Measurements from ENCODE around the gene MGME1. TPM values are rescaled to one million over a fixed set of nuclear protein-coding genes. Genes with fewer than 3 reads are reported as not detected.
"Not testable (repeated sequence)": the region's sequence is repeated elsewhere in the genome, so short reads cannot be mapped to it uniquely, and the experiment has no call there.

MGME1 gene
- polyA plus RNA-seq, 3 donors: 40.1 to 46.0 (median 41.4) TPM

GRCh38 chr20:17953935-17954334, 14.9 kb upstream of the MGME1 start:
- no peak for DNase-seq (ENCODE audit: extremely low read depth in 1 of 11, low read depth in 9 of 11, low spot score in 4 of 11)

GRCh38 chr20:17955302-17955701, 13.5 kb upstream of the MGME1 start:
- no peak for DNase-seq (ENCODE audit: extremely low read depth in 1 of 11, low read depth in 9 of 11, low spot score in 4 of 11)

DNA sequence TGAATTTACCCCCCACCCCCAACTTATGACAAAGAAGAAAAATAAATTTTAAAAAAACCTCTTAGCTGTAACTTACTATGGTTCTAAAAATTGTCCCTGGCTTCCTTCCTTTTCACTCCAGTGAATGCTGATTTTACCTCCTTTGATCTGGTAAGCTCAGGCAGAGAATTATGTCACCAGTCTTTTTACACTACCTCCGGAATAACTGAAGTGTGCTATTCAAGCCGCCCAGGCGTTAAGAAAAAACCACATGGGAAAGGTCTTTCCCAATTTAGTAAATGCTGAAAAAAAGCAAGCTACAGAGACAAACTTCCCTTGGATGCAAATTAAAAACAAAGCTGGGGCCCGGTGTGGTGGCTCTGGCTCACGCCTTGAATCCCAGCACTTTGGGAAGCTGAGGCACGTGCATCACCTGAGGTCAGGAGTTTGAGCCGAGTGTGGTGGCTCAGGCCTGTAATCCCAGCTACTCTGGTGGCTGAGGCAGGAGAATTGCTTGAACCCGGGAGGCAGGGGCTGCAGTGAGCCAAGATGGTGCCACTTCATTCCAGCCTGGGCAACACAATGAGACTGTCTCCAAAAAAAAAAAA, 12.6 kb upstream of the MGME1 start:
- no peak for DNase-seq (ENCODE audit: extremely low read depth in 1 of 11, low read depth in 9 of 11, low spot score in 4 of 11)

DNA sequence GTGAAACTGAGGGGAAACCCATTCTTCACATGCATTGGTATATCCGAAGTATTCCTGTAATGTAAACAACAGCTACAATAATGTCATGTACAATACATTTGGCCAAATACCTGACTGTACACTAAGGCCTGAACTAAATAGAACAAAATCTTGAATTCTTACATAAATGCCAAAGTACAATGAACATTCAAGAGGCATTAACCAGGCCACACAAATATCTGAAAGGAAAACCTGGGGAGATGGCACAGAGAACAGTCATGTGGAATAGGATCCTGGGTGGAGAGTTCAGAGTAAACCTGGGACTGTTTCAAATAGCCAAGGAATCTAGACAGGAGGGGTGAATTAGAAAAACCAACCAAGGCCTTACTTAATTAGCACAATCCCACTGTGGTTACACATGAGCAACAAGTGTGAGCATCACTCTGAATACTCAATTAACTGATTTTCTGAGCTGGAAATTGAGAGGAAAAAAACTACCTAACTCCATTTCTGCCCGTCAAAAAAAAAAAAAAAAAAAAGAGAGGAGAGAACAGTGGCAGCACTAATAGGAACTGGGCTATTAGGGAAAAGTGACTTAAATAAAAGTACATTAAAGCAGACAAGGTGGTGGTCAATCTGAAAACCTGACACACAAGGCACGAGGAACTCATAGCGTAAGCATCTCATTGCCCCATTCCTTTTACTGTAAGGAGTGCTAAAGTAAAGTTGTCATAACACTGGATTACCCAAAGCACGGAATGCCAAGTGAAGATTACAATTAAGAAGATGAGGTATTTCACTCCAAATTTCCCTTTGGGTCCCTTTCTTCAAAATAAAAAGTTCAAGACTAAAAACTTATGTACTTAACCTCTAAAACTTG, 11.1 kb upstream of the MGME1 start:
- DNase-seq (ENCODE audit: extremely low read depth in 1 of 11, low read depth in 9 of 11, low spot score in 4 of 11): no peak

DNA sequence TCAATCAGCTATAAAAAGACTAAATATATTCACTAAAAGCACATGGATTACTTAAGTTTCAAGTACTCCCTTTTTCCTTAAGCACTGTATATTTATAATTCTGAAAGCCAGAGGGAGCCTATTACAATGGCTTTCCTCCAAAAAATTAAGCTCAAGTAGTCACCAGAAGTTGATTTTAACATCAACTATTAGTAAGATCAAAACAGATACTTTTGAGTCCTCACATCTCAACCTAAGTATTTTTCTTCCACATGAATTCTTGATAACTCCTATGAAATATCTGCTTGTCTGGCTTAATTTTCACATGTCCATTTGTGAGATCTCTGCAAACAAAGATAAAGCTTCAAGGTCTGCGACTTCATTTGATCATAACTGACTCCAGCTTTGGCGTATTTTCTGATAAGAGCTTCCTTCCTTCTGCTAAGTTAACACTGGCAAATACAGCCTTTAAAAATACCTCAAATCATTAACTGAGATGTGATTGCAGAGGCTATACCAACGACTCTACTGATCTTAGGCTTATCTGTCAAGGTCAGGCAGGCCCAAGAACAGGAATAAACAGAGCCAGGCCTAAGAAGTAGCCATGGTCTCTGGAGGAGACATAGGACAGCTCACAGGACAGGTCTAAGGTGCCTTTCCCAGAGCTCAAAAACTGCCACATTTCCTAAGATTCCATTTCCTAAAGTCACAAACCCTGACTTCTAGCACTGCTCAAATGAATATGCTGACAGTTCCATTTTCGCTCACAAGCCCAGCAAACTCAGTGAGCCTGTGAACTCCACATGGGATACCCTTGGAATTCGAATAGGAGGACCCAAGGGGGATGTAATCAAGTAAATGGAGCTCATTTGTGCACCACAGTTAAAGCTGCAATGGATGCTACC, 10.2 kb upstream of the MGME1 start:
- DNase-seq (ENCODE audit: extremely low read depth in 1 of 11, low read depth in 9 of 11, low spot score in 4 of 11): no peak

DNA sequence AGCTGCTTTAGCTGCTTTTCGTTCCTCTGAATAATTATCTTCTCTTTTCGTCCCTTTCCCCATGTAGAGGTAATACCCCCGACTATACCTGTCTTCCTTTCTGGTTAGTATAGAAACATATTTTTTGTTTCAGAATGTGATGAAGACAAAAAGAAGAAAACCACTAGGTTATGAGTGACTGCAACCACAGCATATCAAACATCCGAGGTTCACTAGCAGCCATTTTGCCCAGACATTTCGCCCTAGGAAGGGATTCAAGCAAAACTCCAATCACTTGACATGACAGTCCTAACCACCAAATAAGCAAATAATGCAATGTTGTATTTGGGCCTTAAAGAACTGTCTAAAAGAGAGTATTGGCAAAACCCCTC, 9.6 kb upstream of the MGME1 start:
- DNase-seq (ENCODE audit: extremely low read depth in 1 of 11, low read depth in 9 of 11, low spot score in 4 of 11): no peak

GRCh38 chr20:17960400-17960885, 8.4 kb upstream of the MGME1 start:
- DNase-seq (ENCODE audit: extremely low read depth in 1 of 11, low read depth in 9 of 11, low spot score in 4 of 11): not testable (repeated sequence)

GRCh38 chr20:17960927-17961586, 7.8 kb upstream of the MGME1 start:
- DNase-seq (ENCODE audit: extremely low read depth in 1 of 11, low read depth in 9 of 11, low spot score in 4 of 11): no peak

- no peak for DNase-seq (ENCODE audit: extremely low read depth in 1 of 11, low read depth in 9 of 11, low spot score in 4 of 11)
Observed at GRCh38 chr20:17961587-17961940, 7.3 kb upstream of the MGME1 start.

DNA sequence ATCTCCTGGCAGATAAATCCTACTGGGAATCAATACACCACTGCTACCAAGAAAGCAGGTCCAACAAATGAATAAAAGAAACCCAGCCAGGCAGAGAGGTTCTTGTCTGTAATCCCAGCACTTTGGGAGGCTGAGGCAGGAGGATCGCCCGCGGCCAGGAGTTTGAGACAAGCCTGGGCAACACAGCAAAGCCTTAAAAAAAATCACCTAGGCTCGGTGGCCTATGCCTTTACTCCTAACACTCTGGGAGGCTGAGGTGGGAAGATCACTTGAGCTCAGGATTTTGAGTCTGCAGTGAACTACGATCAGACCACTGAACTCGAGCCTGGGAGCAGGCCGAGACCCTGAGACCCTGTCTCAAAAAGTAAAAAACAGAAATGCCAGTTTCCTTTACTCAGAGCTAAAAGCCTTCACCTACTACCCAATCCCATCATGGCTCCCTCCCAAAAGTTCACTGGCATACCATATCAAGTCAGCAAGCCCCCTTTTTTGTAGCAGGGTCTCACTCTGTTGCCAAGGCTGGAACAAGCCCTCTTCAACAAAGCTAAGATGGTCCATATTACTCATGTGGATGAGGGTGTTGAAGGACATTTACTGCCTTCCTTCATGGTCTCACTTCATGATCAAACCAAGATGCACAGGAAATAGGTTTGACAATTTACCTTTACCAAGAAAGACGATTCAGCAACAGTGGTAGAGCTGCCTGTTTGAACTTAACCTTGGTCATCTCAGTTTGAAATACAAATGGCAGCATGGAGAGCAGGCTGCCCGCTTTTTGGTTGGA, 5.5 kb upstream of the MGME1 start:
- DNase-seq (ENCODE audit: extremely low read depth in 1 of 11, low read depth in 9 of 11, low spot score in 4 of 11): no peak

DNA sequence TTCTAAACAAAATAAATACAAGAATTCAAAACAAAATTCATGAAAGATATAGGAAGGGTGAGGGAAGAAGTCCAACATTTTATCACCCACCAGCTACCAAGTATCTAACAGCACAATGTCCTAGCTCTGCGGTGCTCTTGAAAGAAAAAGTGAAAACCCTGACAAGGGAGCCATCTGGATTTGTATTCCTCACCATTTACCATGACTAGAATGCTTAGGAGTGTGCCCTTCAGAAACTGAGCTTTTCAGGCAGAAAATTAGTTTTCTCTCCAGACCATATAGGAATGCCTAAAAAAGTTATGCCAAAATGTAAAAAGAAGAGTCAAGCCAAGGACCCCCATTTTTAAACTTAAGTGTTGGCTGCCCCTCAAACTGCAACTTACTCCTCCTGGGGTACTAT, 4.7 kb upstream of the MGME1 start:
- DNase-seq (ENCODE audit: extremely low read depth in 1 of 11, low read depth in 9 of 11, low spot score in 4 of 11): no peak

DNA sequence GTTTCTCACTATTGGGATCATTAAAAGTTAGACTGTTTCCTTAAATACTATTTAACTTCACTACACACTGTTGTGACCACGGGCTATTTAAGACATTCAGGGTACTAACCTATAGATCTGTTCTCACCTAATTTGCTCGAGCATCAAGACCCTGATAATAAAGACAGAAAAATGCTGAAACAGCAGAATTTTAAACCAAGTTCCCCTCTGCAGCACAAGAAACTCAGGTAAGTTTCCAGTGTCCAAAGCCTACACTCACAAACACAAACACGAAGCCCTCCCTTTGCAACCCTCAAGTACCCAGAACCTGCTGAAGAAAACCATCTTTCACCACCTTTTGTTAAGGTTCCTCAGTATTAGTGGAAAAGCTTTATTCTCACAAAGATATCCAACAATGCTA, 4.2 kb upstream of the MGME1 start:
- DNase-seq (ENCODE audit: extremely low read depth in 1 of 11, low read depth in 9 of 11, low spot score in 4 of 11): no peak

DNA sequence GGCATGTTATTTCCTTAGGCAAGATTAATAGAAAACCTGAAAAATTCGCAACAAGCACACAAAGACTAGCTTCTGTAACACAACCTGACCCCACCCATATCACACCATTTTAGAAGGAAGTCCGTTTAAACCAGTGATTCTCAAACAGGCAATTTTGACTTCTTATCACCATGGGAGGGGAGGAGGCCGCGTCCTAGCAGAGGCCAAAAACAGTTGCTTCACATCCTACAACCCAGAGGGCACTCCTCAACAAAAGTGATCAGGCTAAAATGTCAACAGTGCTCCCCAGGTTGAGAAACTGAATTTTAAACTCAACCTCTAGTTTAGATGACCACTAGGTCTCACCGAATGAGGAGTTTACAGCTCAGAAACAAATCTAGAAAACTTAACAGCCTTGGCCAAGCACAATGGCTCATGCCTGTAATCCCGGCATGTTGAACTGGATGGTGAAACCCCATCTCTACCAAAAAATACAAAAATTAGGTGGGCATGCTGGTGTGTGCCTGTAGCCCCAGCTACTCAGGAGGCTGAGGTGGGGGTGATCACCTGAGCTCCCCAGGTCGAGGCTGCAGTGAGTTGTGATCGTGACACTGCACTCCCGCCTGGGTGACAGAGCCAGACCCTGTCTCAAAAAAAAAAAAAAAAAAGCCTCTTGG, 3.6 kb upstream of the MGME1 start:
- no peak for DNase-seq (ENCODE audit: extremely low read depth in 1 of 11, low read depth in 9 of 11, low spot score in 4 of 11)

DNA sequence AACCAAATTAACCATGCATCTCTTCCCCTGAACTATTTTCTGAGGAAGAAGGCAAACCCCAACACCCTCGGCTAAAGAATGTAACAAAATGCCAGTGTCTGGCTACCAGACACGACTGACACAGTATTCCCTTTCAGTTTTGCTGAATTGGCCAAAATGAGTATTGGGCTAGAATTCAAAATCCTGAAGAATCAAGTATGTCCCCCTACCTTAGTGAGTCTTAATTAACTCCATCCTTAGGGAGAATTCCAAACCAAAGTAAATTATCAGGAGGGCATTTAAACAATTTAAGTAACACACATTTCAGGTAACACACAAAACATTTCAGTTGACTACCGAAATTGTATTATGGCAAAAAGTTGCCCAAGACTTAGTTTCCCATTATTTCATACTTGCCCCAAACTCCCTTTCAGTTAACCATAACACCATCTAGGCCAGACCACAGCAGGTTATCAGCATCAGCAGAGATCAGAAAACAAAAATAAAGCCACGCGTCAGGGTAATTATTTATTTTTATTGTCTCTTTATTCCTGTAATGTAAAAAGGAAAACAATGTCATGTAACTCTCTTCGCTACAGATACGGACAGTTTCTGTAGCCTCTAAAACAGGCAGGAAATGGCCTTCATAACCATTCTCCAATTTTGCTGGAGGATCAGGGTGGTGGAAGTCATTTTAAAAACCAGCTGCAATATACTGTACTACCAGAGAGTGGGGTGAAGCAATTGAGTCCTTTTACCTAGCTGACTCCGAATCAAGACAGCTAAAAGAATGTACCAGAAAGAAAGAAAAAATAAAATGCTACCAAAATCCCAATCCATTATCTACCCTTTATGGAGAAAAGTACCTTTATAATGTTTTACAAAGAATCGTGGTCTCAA, 2.1 kb upstream of the MGME1 start:
- no peak for DNase-seq (ENCODE audit: extremely low read depth in 1 of 11, low read depth in 9 of 11, low spot score in 4 of 11)

- DNase-seq (ENCODE audit: extremely low read depth in 1 of 11, low read depth in 9 of 11, low spot score in 4 of 11): no peak
Observed at GRCh38 chr20:17967521-17968365, 1.1 kb upstream of the MGME1 start.

DNA sequence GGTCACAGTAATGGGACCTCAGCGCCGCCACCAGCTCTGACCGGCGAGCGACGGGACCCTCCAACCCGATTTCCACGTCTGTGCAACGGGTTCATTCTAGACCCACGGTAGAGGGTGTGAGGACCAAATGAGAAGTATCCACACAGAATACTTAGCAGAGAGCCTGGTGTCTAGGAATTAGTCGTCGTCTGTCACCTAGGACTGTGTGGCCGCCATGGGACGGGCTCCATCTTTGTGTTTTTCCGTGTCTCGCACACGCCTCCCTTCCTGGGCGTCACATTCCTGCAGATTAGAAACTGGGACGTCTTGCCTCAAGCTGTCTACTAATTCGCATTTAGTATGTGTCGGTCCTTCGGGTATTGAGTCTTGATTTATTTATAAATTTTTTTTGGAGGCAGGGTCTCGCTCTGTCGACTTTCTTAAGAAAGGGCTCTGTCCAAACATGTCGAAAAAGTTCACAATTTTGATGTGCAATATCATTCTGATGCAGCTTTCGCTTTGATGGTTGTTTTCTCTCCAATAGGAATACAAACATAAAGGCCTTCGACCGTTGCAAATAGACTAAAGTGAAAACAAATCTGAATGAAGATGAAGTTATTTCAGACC, 563 bp downstream of the MGME1 start:
- DNase-seq (ENCODE audit: extremely low read depth in 1 of 11, low read depth in 9 of 11, low spot score in 4 of 11): no peak

Data from renal cortex interstitium (tissue), 11 donors.